HG03196 (cell line): ENCODE measurements around the gene GJE1.
A peak's percentile ranks its signal among the peaks of the same experiment; 100 is the strongest.
"Not testable (repeated sequence)": the region's sequence is repeated elsewhere in the genome, so short reads cannot be mapped to it uniquely, and the experiment has no call there.

Source experiments
- ATAC-seq: cut with Tn5 transposase; IDR thresholded peaks from one replicate; pipeline ENCODE4 v1.9.1; 2021; ENCODE audit not compliant: unreplicated experiment

The GJE1 gene

GRCh38 chr6:142132625-142133024, at the start of gene GJE1:
TSS of gene GJE1 (plus strand) at chr6:142132925. CDS start at chr6:142133159, 234 bp downstream.
- ATAC-seq: no peak

- ATAC-seq: no peak
Measured at GRCh38 chr6:142087950-142088857, 44.5 kb upstream of the GJE1 start.

GRCh38 chr6:142088858-142089216, 43.9 kb upstream of the GJE1 start:
- ATAC-seq: no peak

- not testable (repeated sequence) for ATAC-seq
Measured at GRCh38 chr6:142104820-142105219, 27.9 kb upstream of the GJE1 start.

- ATAC-seq: not testable (repeated sequence)
Measured at GRCh38 chr6:142110820-142111219, 21.9 kb upstream of the GJE1 start.

GRCh38 chr6:142112451-142113061, 20.2 kb upstream of the GJE1 start:
- ATAC-seq: no peak

GRCh38 chr6:142117366-142117765, 15.4 kb upstream of the GJE1 start:
- ATAC-seq: no peak

GRCh38 chr6:142118328-142118727, 14.4 kb upstream of the GJE1 start:
- no peak for ATAC-seq

GRCh38 chr6:142118925-142119324, 13.8 kb upstream of the GJE1 start:
- ATAC-seq: no peak

GRCh38 chr6:142121342-142121741, 11.4 kb upstream of the GJE1 start:
- no peak for ATAC-seq

- no peak for ATAC-seq
Measured at GRCh38 chr6:142130814-142131213, 1.9 kb upstream of the GJE1 start.

GRCh38 chr6:142138876-142139275, 6.2 kb downstream of the GJE1 start:
- ATAC-seq: no peak

- not testable (repeated sequence) for ATAC-seq
Measured at GRCh38 chr6:142141531-142141930, 8.8 kb downstream of the GJE1 start.

GRCh38 chr6:142146828-142147662, 14.3 kb downstream of the GJE1 start, which contains the start of the genes NMBR and VTA1:
TSS of gene NMBR (minus strand) at chr6:142147122. CDS start at chr6:142088658, 58,464 bp downstream.
TSS of gene VTA1 (plus strand) at chr6:142147263. CDS start at chr6:142147288, 25 bp downstream.
- ATAC-seq: peak; percentile 99

GRCh38 chr6:142152746-142153145, 20.0 kb downstream of the GJE1 start:
- ATAC-seq: no peak

- ATAC-seq: no peak
Measured at GRCh38 chr6:142153196-142153595, 20.5 kb downstream of the GJE1 start.

- no peak for ATAC-seq
Measured at GRCh38 chr6:142154336-142154735, 21.6 kb downstream of the GJE1 start.

GRCh38 chr6:142155091-142155490, 22.4 kb downstream of the GJE1 start:
- no peak for ATAC-seq

GRCh38 chr6:142155895-142156757, 23.4 kb downstream of the GJE1 start:
- ATAC-seq: no peak

- not testable (repeated sequence) for ATAC-seq
Measured at GRCh38 chr6:142156758-142157068, 24.0 kb downstream of the GJE1 start.
